ENCODE measurements around the gene PHLDB1. TPM values are rescaled to one million over a fixed set of nuclear protein-coding genes. Genes with fewer than 3 reads are reported as not detected.
"Not testable (repeated sequence)": the region's sequence is repeated elsewhere in the genome, so short reads cannot be mapped to it uniquely, and the experiment has no call there.

PHLDB1 gene
- total RNA-seq, 2 donors from 2014 or later, result 70.3 to 74.1 TPM

GRCh38 chr11:118663902-118664301 is 56.5 kb downstream of the PHLDB1 start:
- intact Hi-C loops (cut with DNase I, micrococcal nuclease), result no loop called here
- DNase-seq, result no peak
- ATAC-seq, result no peak

DNA sequence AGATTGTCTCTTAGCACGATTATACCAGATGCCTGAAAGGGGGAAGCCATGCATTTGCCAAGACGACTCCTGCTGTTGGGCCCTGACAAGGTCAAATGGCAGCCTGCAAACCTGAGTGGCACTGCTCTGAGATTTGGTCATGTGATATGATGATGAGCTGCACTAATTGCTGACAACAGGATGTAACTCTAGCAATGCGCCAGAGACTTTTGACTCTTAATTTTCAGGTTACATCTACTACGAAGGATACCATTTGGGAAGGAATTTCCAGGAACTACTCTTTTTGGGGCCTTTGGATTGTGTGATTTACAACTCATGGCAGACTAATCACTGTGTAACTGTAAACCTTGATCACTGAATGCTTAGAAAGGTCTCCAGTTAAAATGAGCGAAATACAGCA is 59.0 kb downstream of the PHLDB1 start:
- ATAC-seq (no peak), DNase-seq (peak in 1 of 2 donors; percentile 14)
- intact Hi-C loops (cut with DNase I, micrococcal nuclease), result no loop called here

DNA sequence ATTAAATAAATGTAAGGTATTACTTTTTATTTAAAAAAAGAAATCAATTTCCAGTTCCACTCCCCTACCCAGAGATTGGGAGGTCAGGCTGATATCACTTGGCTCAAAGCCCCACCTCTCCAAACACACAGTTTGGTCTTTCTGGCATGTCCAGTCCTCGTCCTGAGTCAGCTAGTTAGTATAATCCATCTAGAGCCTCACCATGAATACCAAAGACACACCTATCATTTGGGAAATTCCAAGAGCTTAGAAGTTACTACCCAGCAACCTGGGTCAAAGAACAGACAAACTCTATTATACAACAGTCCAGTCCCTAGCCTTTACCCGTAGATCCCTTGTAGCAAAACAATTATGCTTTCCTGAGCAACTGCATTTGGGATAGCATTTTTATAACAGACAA is 62.6 kb downstream of the PHLDB1 start:
- intact Hi-C loops (cut with DNase I, micrococcal nuclease), result no loop called here
- peak; percentile 53 for ATAC-seq

GRCh38 chr11:118671254-118671653 is 63.8 kb downstream of the PHLDB1 start:
- ATAC-seq (no peak), DNase-seq (no peak)
- intact Hi-C loops (cut with DNase I, micrococcal nuclease), result no loop called here

More for the DNA sequence above, 62.6 kb downstream of the PHLDB1 start:
- DNase-seq, result no peak

DNA sequence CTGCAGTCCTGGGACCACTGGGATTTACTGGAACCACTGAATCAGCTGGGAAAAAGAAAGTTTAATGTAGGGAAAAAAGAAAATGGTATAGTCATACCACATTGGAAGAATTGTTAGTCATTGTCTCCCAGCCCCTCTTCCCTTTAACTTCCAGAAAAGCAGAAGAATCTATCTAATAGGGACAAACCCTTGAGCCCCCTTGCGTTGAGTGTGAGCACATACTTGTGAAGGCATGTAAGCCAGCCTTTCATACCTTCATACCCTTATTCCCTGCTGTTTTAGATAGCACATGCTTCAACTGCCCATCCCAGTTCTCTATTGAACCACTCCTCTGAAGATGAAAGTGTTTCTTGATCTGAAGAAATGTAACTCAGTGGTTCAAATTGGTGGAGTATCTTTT is 65.4 kb downstream of the PHLDB1 start:
- no peak for ATAC-seq
- intact Hi-C loops (cut with DNase I, micrococcal nuclease), result no loop called here
- no peak for DNase-seq

DNA sequence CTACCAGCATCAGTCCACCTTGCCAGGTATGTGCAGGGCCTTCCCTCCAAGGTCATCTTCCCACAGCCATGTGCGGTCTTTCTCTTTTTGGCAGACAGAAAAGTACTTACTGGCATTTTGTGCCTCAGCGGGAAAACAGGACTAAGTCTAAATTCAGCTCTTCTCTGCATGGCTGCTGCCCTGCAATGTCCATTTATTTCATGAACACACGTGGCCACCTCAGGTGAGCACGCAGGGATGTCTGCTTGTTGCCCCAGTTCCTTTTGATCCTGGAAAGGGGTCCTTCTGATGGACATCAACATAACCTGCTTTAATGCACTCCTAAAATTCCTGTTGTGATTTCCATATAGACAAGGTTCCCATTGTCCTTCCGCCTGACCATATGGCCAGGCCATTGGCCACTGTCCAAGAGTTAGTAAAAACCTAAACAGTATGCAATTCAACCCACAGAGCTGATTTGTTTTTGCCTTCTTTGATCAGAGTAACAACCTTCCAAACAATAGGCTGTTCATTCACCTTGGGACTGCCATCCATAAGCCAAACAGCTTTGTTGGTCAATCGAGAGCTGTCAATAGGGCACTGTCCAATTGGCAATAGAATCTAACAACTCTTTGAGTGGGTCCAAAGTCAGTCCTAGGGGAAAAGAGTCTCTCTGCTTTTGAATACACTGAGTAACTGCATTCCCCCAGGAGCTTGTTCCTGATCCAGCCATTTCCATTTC is 66.1 kb downstream of the PHLDB1 start:
- peak; percentile 44 for ATAC-seq
- DNase-seq, result peak in 1 of 2 donors; percentile 4
- intact Hi-C loops (cut with DNase I, micrococcal nuclease), result no loop called here

GRCh38 chr11:118674082-118674435 is 66.6 kb downstream of the PHLDB1 start:
- intact Hi-C loops (cut with DNase I, micrococcal nuclease), result no loop called here
- no peak for ATAC-seq
- DNase-seq, result no peak

GRCh38 chr11:118677977-118678376 is 70.6 kb downstream of the PHLDB1 start:
- DNase-seq (peak in 1 of 2 donors; percentile 9), ATAC-seq (no peak)
- intact Hi-C loops (cut with DNase I, micrococcal nuclease), result no loop called here

GRCh38 chr11:118678908-118679307 is 71.5 kb downstream of the PHLDB1 start:
- DNase-seq (peak; percentile 26 to 65), ATAC-seq (peak; percentile 71)

GRCh38 chr11:118679483-118679882 is 72.1 kb downstream of the PHLDB1 start, which contains the start of gene TREH:
Gene TREH, minus strand, starts transcription at chr11:118679650. Its CDS starts 23 bp downstream, at chr11:118679627.
- ATAC-seq, result peak; percentile 98
- intact Hi-C loops (cut with DNase I, micrococcal nuclease), result no loop called here
- DNase-seq, result peak; percentile 70 to 91

More at GRCh38 chr11:118678908-118679307, 71.5 kb downstream of the PHLDB1 start:
- intact Hi-C loops (cut with DNase I, micrococcal nuclease), result not testable (repeated sequence)

DNA sequence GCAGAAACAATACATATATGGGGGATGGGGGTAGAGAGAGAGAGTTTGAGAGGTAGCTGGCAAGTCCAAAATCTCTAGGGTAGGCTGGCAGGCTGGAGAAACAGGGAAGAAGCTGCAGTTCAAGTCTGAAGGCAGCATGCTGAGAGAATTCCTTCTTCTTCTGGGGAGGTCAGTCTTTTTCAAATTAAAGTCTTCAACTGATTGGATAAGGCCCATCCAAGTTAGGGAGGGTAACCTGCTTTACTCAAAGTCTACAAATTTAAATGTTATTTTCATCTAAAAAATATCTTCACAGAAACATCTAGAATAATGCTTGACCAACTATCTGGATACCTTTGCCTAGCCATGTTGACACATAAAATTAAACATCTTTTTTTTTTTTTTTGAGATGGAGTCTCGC is 75.0 kb downstream of the PHLDB1 start:
- intact Hi-C loops (cut with DNase I, micrococcal nuclease), result no loop called here
- DNase-seq, result no peak
- no peak for ATAC-seq

DNA sequence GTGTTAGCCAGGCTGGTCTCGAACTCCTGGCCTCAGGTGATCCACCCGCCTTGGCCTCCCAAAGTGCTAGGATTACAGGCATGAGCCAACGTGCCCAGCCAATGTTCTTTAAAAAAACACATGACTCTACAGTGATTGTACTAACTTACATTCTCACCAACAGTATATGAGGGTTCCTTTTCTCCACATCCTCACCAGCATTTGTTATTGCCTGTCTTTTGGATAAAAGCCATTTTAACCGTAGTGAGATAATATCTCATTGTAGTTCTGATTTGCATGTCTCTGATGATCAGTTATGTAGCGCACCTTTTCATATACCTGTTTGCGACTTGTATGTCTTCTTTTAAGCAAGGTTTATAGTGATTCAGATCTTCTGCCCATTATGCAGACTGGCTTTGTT is 75.5 kb downstream of the PHLDB1 start:
- DNase-seq; ATAC-seq; intact Hi-C loops (cut with DNase I, micrococcal nuclease): not testable (repeated sequence)

GRCh38 chr11:118684187-118684586 is 76.8 kb downstream of the PHLDB1 start:
- ATAC-seq, result no peak
- intact Hi-C loops (cut with DNase I, micrococcal nuclease), result no loop called here
- no peak for DNase-seq

DNA sequence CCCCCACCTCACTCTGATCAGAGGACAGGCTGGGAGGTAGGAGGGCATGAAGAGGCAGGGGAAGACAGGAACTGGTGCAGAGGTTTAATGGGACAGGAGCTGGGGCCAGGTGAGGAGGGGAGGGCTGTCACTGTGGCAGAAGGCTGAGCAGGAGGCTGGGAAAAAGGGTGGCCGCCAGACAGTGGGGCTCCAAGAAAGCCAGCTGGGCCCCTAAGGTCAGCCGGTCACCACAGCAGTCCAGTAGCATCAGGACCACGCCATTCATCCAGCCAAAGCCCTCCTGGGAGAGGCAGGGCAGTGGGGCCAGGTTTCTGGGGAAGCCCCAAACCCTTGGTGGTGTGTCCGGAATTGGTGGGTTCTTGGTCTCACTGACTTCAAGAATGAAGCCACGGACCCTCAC is 80.5 kb downstream of the PHLDB1 start:
- DNase-seq (no peak), ATAC-seq (no peak)
- intact Hi-C loops (cut with DNase I, micrococcal nuclease), result no loop called here

DNA sequence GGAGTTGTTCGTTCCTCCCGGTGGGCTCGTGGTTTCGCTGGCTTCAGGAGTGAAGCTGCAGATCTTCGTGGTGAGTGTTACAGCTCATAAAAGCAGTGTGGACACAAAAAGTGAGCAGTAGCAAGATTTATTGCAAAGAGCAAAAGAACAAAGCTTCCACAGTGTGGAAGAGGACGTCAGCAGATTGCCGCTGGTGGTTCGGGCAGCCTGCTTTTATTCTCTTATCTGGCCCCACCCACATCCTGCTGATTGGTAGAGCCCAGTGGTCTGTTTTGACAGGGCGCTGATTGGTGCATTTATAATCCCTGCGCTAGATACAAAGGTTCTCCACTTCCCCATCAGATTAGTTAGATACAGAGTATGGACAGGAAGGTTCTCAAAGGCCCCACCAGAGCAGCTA is 80.9 kb downstream of the PHLDB1 start:
- DNase-seq; intact Hi-C loops (cut with DNase I, micrococcal nuclease); ATAC-seq: not testable (repeated sequence)

DNA sequence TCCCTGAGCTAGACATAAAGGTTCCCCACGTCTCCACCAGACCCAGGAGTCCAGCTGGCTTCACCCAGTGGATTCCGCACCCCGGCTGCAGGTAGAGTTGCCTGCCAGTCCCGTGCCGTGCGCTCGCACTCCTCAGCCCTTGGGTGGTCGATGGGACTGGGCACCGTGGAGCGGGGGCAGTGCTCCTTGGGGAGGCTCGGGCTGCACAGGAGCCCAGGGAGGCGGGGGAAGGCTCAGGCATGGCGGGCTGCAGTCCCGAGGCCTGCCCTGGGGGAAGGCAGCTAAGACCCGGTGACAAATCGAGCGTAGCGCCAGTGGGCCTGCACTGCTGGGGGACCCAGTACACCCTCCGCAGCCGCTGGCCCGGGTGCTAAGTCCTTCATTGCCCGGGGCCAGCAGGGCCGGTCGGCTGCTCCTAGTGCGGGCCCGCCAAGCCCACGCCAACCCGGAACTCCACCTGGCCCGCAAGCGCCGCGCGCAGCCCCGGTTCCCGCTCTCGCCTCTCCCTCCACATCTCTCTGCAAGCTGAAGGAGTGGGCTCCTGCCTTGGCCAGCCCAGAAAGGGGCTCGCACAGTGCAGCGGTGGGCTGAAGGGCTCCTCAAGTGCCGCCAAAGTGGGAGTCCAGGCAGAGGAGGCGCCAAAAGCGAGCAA is 81.6 kb downstream of the PHLDB1 start:
- ATAC-seq (no peak), DNase-seq (peak in 1 of 2 donors; percentile 24)
- intact Hi-C loops (cut with DNase I, micrococcal nuclease), result no loop called here

DNA sequence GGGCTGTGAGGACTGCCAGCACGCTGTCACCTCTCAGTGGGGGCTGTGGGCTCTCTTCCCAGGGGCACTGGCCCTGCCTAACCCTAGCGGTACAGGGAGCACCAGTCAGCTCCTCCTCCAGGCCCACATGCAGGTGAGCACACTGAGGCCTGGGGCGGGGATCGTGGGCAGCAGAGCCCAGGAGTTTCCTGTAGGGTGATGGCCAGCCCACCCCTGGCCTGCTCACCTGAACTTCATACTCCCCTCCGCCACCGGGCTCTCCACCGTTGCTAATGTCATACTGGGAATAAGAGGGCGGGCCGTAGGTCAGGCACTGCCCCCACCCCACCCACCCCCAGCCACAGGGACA is 82.1 kb downstream of the PHLDB1 start:
- peak; percentile 24 for ATAC-seq
- DNase-seq, result no peak
- intact Hi-C loops (cut with DNase I, micrococcal nuclease), result no loop called here

DNA sequence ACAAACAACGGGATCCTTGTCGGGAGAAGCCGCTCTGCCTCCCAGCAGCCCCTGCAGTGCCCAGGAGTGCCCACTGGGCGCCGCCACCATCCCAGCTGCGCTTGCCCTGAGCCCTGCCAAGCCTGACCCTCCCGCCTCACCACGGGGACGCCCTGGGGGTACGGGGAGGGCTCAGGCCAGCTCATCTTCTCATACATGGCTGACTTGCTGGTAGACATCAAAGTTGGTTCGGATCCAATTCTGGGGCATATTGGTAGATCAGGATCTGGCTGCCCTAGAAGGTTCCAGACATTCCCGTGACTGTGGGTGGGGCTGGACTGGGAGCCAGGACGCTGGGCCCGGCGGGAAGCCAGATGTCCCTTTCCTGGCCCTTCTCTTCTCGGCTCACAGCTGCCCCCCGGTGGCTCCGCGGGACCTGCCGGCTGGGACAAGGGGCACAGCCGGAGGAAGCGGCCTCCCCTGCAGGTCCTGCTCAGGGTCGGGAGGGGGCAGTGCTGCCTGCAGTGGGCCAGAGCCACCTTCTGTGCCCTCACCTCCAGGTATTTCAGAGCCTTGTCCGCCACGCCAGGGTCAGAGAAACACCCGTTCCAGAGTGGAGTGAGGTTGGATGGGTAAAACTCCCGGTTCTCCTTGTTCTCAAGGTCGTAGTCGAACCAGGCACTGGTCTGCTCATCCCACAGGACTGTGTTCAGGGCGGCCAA is 82.6 kb downstream of the PHLDB1 start:
- DNase-seq (peak; percentile 69 to 98), ATAC-seq (peak; percentile 93)
- intact Hi-C loops (cut with DNase I, micrococcal nuclease), result loop anchor here (5.0 to 10.0 kb wide), 2 partner anchors 265 to 267 kb away; partner anchors contain the start of gene UPK2 (in 2 of the 2)

- intact Hi-C loops (cut with DNase I, micrococcal nuclease), result loop anchor here (5.0 to 10.0 kb wide), 2 partner anchors 264 to 267 kb away; partner anchors contain the start of gene UPK2 (in 2 of the 2)
- DNase-seq (no peak), ATAC-seq (no peak)
Observed at GRCh38 chr11:118690553-118691304, 83.3 kb downstream of the PHLDB1 start.

All from left colon (tissue), 2 donors.